ENCODE measurements around the gene KLHL2. TPM values are rescaled to one million over a fixed set of nuclear protein-coding genes. Genes with fewer than 3 reads are reported as not detected.

Gene KLHL2
- total RNA-seq, 1 donor from 2014 or later, result 17.7 TPM

- no peak overlapping the region for H3K4me3 ChIP-seq (ENCODE audit: low read depth, low read length)
- DNase-seq (ENCODE audit: low read depth), result no peak
- TF ChIP-seq CTCF (IDR thresholded peaks at IDR 0.05; ENCODE audit: insufficient read depth, low read length, poor library complexity, severe bottlenecking), result no peak
- no peaks in the 10 kb centered on the region for H3K36me3 ChIP-seq (ENCODE audit: control insufficient read depth, insufficient read depth, low read length)
- H3K27me3 ChIP-seq (ENCODE audit: control insufficient read depth, insufficient read depth, low read length), result no peaks in the 10 kb centered on the region
These were observed 95.3 kb downstream of the KLHL2 start for GRCh38 chr4:165302658-165303057.

- Histone ChIP-seq H3K27me3 (ENCODE audit: control insufficient read depth, insufficient read depth, low read length) (no peaks in the 10 kb centered on the region), H3K4me3 (ENCODE audit: low read depth, low read length) (no peak overlapping the region), H3K36me3 (ENCODE audit: control insufficient read depth, insufficient read depth, low read length) (no peaks in the 10 kb centered on the region)
- DNase-seq (ENCODE audit: low read depth), result no peak
- no peak for TF ChIP-seq CTCF (IDR thresholded peaks at IDR 0.05; ENCODE audit: insufficient read depth, low read length, poor library complexity, severe bottlenecking)
These were observed 100.8 kb downstream of the KLHL2 start for GRCh38 chr4:165308166-165308565.

GRCh38 chr4:165308606-165309005, 101.2 kb downstream of the KLHL2 start:
- no peak for TF ChIP-seq CTCF (IDR thresholded peaks at IDR 0.05; ENCODE audit: insufficient read depth, low read length, poor library complexity, severe bottlenecking)

GRCh38 chr4:165309456-165309855, 102.1 kb downstream of the KLHL2 start:
- TF ChIP-seq CTCF (IDR thresholded peaks at IDR 0.05; ENCODE audit: insufficient read depth, low read length, poor library complexity, severe bottlenecking), result no peak
- H3K4me3 ChIP-seq (ENCODE audit: low read depth, low read length), result no peak overlapping the region
- no peaks in the 10 kb centered on the region for H3K27me3 ChIP-seq (ENCODE audit: control insufficient read depth, insufficient read depth, low read length)
- no peaks in the 10 kb centered on the region for H3K36me3 ChIP-seq (ENCODE audit: control insufficient read depth, insufficient read depth, low read length)
- DNase-seq (ENCODE audit: low read depth), result no peak

More at GRCh38 chr4:165308606-165309005, 101.2 kb downstream of the KLHL2 start:
- Histone ChIP-seq H3K27me3 (ENCODE audit: control insufficient read depth, insufficient read depth, low read length) (no peaks in the 10 kb centered on the region), H3K36me3 (ENCODE audit: control insufficient read depth, insufficient read depth, low read length) (no peaks in the 10 kb centered on the region), H3K4me3 (ENCODE audit: low read depth, low read length) (no peak overlapping the region)
- DNase-seq (ENCODE audit: low read depth), result no peak

GRCh38 chr4:165312506-165312905, 105.1 kb downstream of the KLHL2 start:
- Histone ChIP-seq H3K4me3 (ENCODE audit: low read depth, low read length) (no peak overlapping the region), H3K36me3 (ENCODE audit: control insufficient read depth, insufficient read depth, low read length) (no peaks in the 10 kb centered on the region), H3K27me3 (ENCODE audit: control insufficient read depth, insufficient read depth, low read length) (no peaks in the 10 kb centered on the region)
- DNase-seq (ENCODE audit: low read depth), result no peak
- no peak for TF ChIP-seq CTCF (IDR thresholded peaks at IDR 0.05; ENCODE audit: insufficient read depth, low read length, poor library complexity, severe bottlenecking)

- Histone ChIP-seq H3K36me3 (ENCODE audit: control insufficient read depth, insufficient read depth, low read length) (no peaks in the 10 kb centered on the region), H3K27me3 (ENCODE audit: control insufficient read depth, insufficient read depth, low read length) (no peaks in the 10 kb centered on the region), H3K4me3 (ENCODE audit: low read depth, low read length) (no peak overlapping the region)
- DNase-seq (ENCODE audit: low read depth), result no peak
- TF ChIP-seq CTCF (IDR thresholded peaks at IDR 0.05; ENCODE audit: insufficient read depth, low read length, poor library complexity, severe bottlenecking), result no peak
These were observed 111.7 kb downstream of the KLHL2 start for GRCh38 chr4:165319030-165319429.

Measured in kidney epithelial cell (primary cell).